Panc1 (cell line): ENCODE data around the gene NPIPA7. TPM values are rescaled to one million over a fixed set of nuclear protein-coding genes. Genes with fewer than 3 reads are reported as not detected.
"Not testable (repeated sequence)": the region's sequence is repeated elsewhere in the genome, so short reads cannot be mapped to it uniquely, and the experiment has no call there.

Experiments
- ATAC-seq: fragments of 200-7000 bp; cut with Tn5 transposase; 2 replicates; pipeline ENCODE4 v1.9.1; 2020; ENCODE audit warnings: mild to moderate bottlenecking, moderate library complexity
- BruUV-seq: library from RNA; stranded (reverse); fragments of 400-500 nt; replicated peaks from 2 replicates; lab custom pipeline; 2021; lab: Mats Ljungman, UMichigan
- CTCF ChIA-PET: fragments of 300-600 bp; sonication (Branson Sonifier 250); formaldehyde crosslinking; loops from one replicate; lab custom pipeline; 2022; ENCODE audit warnings: antibody characterized with exemption; lab: Charles Lee
- POLR2A ChIA-PET: fragments of 300-600 bp; sonication (Branson Sonifier 250); formaldehyde crosslinking; loops from one replicate; lab custom pipeline; 2022; ENCODE audit warnings: antibody characterized with exemption; lab: Charles Lee
- DNase-seq: peaks from one replicate; pipeline ENCODE4 v3.0.0-alpha.2; 2010; ENCODE audit warnings: low read depth, low spot score
- H3K27ac ChIP-seq: 2 replicates; pipeline ENCODE4 v1.5.1; 2011; ENCODE audit warnings: mild to moderate bottlenecking, low read length, inconsistent platforms
- H3K27me3 ChIP-seq: fragments of 200-500 bp; sonication (Bioruptor generic); 2 replicates; pipeline ENCODE4 v1.6.0; 2014; ENCODE audit warnings: low read length, inconsistent platforms; ENCODE audit not compliant: control insufficient read depth, insufficient read depth
- H3K36me3 ChIP-seq: fragments of 200-500 bp; sonication (Bioruptor generic); 2 replicates; pipeline ENCODE4 v1.5.1; 2014; ENCODE audit warnings: inconsistent platforms, mild to moderate bottlenecking, low read length, moderate library complexity; ENCODE audit not compliant: control insufficient read depth, insufficient read depth
- H3K4me1 ChIP-seq: 2 replicates; pipeline ENCODE4 v1.5.1; 2011; ENCODE audit warnings: inconsistent platforms, mild to moderate bottlenecking, low read length, moderate library complexity; ENCODE audit not compliant: control insufficient read depth, insufficient read depth
- H3K4me3 ChIP-seq, 2 experiments: 2 replicates each; pipeline ENCODE4 v1.5.1; 2011 to 2012; ENCODE audit warnings: low read depth in 2 of 2, low read length in 2 of 2, mild to moderate bottlenecking in 2 of 2, inconsistent platforms in 1 of 2, moderate library complexity in 1 of 2
- H3K9me3 ChIP-seq: fragments of 200-500 bp; sonication (Bioruptor generic); 2 replicates; pipeline ENCODE4 v1.5.1; 2014; ENCODE audit warnings: low read depth, mild to moderate bottlenecking, inconsistent platforms, low read length, moderate library complexity; ENCODE audit not compliant: control insufficient read depth, insufficient read depth
- in situ Hi-C: cut with HindIII; loops from 2 replicates; pipeline ENCODE4 v1.10.0; 2016; ENCODE audit warnings: low sequenced_read_pairs, low pct_unique_long_range_greater_than_20kb
- intact Hi-C: fragments of 100-400 bp; cut with micrococcal nuclease; formaldehyde crosslinking; loops from one replicate; pipeline ENCODE4 v1.10.0; 2022; ENCODE audit not compliant: unreplicated experiment
- total RNA-seq: library from RNA; stranded (reverse); gene quantifications from one replicate; pipeline ENCODE4 v1.2.1, GENCODE V29; 2021; ENCODE audit not compliant: unreplicated experiment

NPIPA7 gene
- total RNA-seq, 1 experiment from 2014 or later = 5.6 TPM

DNA sequence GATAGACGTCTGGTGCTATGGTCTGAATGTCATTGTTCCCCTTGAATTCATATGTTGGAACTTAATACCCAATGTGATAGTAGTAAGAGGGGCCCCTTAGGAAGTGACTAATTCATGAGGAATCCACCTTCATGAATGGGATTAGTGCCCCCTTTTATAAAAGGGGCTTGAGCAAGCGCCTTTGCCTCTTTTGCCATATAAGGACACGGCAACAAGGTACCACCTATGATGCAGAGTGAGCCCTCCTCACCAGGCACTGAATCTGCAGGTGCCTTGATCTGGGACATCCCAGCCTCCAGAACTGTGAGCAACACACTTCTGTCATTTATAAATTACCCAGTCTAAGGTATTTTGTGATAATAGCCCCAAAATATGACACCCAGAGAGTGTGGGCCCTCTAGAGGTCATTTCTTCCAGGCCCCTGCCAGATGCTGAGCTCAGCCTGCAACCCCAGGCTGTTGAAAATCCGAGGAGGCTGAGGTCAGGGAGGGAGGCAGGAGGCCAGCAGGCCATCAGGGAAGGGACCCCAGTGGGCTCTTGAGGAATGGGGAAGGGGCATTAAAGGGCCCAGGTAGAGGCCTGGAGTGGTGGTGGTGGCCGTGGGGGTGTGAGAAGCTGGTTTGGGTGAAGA is 39.1 kb downstream of the NPIPA7 start:
- BruUV-seq, ATAC-seq, H3K9me3 ChIP-seq, H3K4me3 ChIP-seq, H3K27ac ChIP-seq, H3K36me3 ChIP-seq, CTCF ChIA-PET, H3K4me1 ChIP-seq, in situ Hi-C loops, POLR2A ChIA-PET, DNase-seq, intact Hi-C loops, H3K27me3 ChIP-seq: not testable (repeated sequence)

DNA sequence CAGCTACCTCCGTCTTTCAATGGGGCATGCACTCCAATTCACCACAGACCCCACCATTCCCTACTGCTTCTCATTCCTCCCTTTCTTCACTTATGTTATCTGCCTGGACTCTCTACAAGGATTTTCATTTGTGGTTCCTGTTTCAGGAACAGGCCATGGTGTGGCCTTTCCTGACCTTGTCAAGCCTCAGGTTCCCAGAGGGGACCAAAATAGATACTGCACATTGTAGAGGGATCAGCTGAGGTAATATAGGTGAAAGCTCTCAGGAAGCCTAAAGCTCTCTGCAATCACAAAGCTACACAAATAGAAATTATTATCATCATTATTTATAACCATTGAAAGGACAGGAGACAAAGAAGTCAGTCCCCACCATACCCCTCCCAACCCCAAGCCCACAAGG is 41.6 kb downstream of the NPIPA7 start:
- H3K27ac ChIP-seq, BruUV-seq, H3K4me3 ChIP-seq, intact Hi-C loops, H3K36me3 ChIP-seq, H3K4me1 ChIP-seq, H3K27me3 ChIP-seq, in situ Hi-C loops, DNase-seq, H3K9me3 ChIP-seq, CTCF ChIA-PET, POLR2A ChIA-PET, ATAC-seq: not testable (repeated sequence)

DNA sequence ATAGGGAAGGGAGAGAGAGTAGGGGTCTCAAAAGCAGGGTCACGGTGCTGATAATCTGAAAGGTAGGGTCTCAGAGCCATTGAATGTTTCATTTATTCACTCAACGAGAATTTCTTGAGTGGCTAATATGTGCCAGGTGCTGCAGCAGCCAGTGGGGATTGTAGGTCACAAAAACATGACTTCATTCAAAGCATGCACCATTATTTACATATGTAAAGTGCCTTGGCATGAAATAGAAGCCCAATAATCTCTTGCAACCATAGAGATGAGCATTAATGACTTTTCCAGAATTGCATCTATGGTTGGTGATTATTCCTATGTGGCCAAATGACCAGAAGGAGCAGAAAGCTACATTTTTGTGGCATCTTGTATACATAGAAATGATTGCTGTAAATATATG is 46.2 kb downstream of the NPIPA7 start:
- H3K27ac ChIP-seq, H3K9me3 ChIP-seq, intact Hi-C loops, H3K4me1 ChIP-seq, H3K36me3 ChIP-seq, H3K4me3 ChIP-seq, H3K27me3 ChIP-seq, BruUV-seq, ATAC-seq, in situ Hi-C loops, DNase-seq, CTCF ChIA-PET, POLR2A ChIA-PET: not testable (repeated sequence)

GRCh38 chr16:16431135-16431534 is 52.2 kb downstream of the NPIPA7 start:
- BruUV-seq, in situ Hi-C loops, H3K27me3 ChIP-seq, H3K36me3 ChIP-seq, CTCF ChIA-PET, DNase-seq, H3K4me3 ChIP-seq, ATAC-seq, intact Hi-C loops, POLR2A ChIA-PET, H3K4me1 ChIP-seq, H3K27ac ChIP-seq, H3K9me3 ChIP-seq: not testable (repeated sequence)

- CTCF ChIA-PET, H3K36me3 ChIP-seq, H3K27ac ChIP-seq, ATAC-seq, H3K9me3 ChIP-seq, in situ Hi-C loops, H3K27me3 ChIP-seq, BruUV-seq, DNase-seq, H3K4me3 ChIP-seq, H3K4me1 ChIP-seq, intact Hi-C loops, POLR2A ChIA-PET: not testable (repeated sequence)
Measured at GRCh38 chr16:16434711-16435110, 55.8 kb downstream of the NPIPA7 start.

DNA sequence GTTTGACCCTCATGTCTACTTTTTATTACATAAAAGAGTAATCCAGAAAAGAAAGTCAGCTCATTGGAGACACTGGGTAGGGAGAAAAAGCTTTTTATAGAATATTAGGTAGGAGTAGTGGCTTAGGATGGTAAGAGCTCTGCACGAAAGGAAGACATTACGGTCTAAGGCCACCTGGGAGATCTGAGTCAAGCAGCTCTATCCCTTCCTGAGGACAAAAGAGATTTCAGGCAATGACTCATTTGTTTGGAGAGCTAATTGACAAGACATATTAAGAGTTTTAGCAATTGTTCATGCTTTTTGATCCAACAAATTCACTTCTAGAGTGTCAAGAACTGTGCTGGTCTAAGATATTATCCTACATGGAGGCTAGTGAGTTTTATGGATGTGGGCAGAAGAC is 62.5 kb downstream of the NPIPA7 start:
- H3K4me3 ChIP-seq, BruUV-seq, H3K27ac ChIP-seq, CTCF ChIA-PET, intact Hi-C loops, ATAC-seq, DNase-seq, in situ Hi-C loops, H3K36me3 ChIP-seq, H3K9me3 ChIP-seq, H3K4me1 ChIP-seq, H3K27me3 ChIP-seq, POLR2A ChIA-PET: not testable (repeated sequence)
